ENCODE data around the gene MACROH2A2.

The MACROH2A2 gene

DNA sequence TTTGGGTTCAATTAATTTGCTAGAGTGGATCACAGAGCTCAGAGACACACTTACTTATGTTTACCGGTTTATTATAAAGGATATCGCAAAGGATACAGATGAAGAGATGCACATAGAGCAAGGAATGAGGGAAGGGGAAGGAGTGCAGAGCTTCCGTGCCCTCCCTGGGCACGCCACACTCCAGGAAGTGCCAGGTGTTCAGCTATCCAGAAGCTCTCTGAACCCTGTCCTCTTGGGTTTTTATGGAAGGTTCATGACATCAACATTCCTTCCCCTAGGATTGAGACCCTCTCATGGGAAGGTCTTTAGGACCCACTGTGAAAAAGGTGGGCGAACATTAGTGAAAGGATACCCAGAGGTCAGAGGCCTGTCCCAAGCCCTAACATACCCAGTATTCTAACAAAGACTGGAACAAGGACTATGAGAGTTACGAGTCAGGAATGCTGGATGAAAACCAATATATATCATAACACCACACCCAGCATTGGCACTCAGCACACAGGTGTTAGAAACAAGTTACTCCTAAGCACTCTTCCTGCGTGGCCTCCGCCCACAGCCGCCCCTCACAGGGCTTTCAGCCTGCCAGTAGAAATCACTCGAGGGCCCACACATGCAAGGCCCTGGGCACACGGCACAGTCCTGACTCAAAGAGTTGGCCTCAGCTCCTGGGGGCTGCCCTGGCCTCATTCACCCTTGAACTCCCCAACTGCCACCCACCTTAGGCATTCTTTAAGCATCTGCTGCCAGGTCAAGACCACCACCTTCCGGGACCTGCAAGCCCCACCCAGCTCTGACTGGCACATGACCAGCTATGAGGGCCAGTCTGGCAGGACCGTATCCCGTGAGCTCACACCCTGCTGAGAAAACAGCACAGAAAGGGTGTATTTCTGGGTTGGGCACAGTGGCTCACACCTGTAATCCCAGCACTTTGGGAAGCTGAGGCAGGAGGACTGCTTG lies 85.6 kb downstream of the MACROH2A2 start:
- H3K4me3 ChIP-seq (ENCODE audit: low read depth, low read length): no peak overlapping the region
- no peak for TF ChIP-seq CTCF (IDR thresholded peaks at IDR 0.05; ENCODE audit: low read depth, low read length)

- H3K4me3 ChIP-seq (ENCODE audit: low read depth, low read length): no peak overlapping the region
- no peak for TF ChIP-seq CTCF (IDR thresholded peaks at IDR 0.05; ENCODE audit: low read depth, low read length)
These were observed 86.7 kb downstream of the MACROH2A2 start for GRCh38 chr10:70139151-70139996.

GRCh38 chr10:70139997-70140250 lies 87.3 kb downstream of the MACROH2A2 start:
- no peak overlapping the region for H3K4me3 ChIP-seq (ENCODE audit: low read depth, low read length)
- no peak for TF ChIP-seq CTCF (IDR thresholded peaks at IDR 0.05; ENCODE audit: low read depth, low read length)

- TF ChIP-seq CTCF (IDR thresholded peaks at IDR 0.05; ENCODE audit: low read depth, low read length): no peak
- no peak overlapping the region for H3K4me3 ChIP-seq (ENCODE audit: low read depth, low read length)
These were observed 87.7 kb downstream of the MACROH2A2 start for GRCh38 chr10:70140297-70140696.

DNA sequence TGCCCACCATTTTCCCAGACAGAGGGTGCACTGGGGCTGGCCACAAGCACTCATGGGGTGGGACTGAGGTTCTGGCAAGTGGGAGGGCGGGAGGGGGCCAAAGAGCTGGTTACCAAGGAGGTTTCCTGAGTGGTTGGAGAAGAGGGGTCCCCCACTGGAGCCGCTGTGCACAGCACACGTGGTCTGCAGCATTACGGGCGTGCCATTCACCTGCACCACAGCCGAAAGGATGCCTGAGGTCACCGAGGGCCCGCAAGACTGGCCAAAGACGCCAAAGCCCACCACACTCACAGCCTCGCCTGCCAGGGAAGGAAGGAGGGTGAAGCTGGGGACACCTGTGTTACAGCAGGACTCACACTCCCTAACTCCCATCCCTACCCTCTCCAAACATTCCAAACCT lies 89.9 kb downstream of the MACROH2A2 start:
- no peak overlapping the region for H3K4me3 ChIP-seq (ENCODE audit: low read depth, low read length)
- no peak for TF ChIP-seq CTCF (IDR thresholded peaks at IDR 0.05; ENCODE audit: low read depth, low read length)

DNA sequence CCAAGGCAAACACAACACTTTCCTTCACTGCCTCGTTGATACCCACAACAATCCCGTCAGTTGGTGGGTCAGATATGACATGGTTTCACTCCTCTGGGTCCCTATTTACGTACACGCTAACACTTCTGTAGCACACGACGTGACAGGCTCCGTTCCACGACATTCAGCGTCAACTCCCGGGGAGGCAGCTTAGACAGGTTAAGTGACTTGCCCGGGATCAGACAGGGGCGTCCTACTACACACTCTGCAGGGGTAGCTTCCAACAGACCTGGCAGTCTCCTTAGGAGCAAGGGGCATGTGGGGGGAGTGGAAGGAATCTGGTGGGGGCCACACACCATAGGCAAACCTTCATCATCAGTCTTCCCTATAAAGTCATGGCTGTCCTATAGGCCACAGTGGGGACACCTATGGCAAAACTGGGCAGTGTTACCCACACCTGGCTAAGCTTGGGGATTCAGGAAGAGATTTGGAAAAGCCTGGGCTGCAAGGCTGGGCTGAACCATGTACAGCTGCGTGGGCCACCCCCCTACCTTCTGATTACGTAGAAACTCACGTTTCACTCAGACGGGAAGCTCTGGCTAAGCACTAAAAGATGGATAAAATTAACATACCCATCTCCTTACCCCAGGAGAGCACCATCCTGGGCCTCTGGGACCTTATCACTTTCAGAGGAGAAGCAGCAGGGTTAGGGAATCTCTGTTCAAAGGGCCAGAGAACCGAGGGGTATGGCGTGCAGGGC lies 91.9 kb downstream of the MACROH2A2 start:
- H3K4me3 ChIP-seq (ENCODE audit: low read depth, low read length): peak overlapping the region; percentile 61; the same call in 1 of the 2 replicates
- no peak for TF ChIP-seq CTCF (IDR thresholded peaks at IDR 0.05; ENCODE audit: low read depth, low read length)
